Myocyte (in vitro differentiated cells): ENCODE data around the gene DNAAF2. TPM values are rescaled to one million over a fixed set of nuclear protein-coding genes. Genes with fewer than 3 reads are reported as not detected.
"Not testable (repeated sequence)": the region's sequence is repeated elsewhere in the genome, so short reads cannot be mapped to it uniquely, and the experiment has no call there.

Source experiments
- DNase-seq: peaks from one replicate; pipeline ENCODE4 v3.0.0-alpha.2; 2012; ENCODE audit warnings: low read depth
- total RNA-seq: library from RNA; depleted of rRNA; stranded (reverse); fragments of >200 nt; gene quantifications from 2 replicates; pipeline ENCODE4 v1.2.3, GENCODE V29; 2014

Gene DNAAF2
- total RNA-seq, 1 donor from 2014 or later = 15.6 TPM

DNA sequence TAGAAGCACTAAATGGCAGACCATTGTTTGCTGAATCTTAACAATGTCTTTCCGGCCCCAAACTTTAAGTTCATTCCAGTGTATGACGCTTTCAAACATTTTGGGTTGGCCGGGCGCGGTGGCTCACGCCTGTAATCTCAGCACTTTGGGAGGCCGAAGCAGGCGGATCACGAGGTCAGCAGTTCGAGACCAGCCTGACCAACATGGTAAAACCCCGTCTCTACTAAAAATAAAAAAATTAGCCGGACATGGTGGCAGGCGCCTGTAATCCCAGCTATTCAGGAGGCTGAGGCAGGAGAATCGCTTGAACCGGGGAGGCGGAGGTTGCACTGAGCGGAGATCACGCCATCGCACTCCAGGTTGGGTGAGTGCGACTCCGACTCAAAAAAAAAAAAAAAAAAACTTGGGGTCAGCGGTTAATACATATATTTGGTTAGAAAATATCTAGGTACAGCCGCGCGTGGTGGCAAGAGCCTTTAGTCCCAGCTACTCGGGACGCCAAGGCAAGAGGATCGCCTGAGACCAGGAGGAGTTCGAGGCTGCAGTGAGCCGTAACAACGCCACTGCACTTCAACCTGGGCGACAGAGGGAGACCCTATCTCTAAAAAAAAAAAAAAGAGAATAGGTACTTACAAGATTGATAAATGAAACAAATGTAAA lies 49.9 kb downstream of the DNAAF2 start:
- not testable (repeated sequence) for DNase-seq

DNA sequence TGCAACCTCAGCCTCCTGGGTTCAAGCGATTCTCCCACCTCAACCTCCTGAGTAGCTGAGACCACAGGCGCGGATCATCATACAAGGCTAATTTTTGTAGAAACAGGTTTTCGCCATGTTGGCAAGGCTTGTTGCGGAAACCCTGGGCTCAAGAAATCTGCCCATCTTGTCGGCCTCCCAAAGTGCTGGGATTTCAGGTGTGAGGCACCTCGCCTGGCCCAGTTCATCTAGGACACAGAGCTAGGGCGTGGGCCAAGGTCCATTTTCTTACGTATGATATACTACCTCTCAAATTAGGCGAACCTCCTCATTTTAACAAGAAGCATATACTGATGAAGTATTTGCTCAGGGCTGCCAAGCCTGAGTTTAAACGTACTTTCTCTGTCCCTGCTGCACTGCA lies 51.0 kb downstream of the DNAAF2 start:
- DNase-seq = no peak

GRCh38 chr14:49583629-49584028 lies 51.4 kb downstream of the DNAAF2 start:
- no peak for DNase-seq

- DNase-seq = no peak
Measured at GRCh38 chr14:49582113-49582977, 52.7 kb downstream of the DNAAF2 start.

DNA sequence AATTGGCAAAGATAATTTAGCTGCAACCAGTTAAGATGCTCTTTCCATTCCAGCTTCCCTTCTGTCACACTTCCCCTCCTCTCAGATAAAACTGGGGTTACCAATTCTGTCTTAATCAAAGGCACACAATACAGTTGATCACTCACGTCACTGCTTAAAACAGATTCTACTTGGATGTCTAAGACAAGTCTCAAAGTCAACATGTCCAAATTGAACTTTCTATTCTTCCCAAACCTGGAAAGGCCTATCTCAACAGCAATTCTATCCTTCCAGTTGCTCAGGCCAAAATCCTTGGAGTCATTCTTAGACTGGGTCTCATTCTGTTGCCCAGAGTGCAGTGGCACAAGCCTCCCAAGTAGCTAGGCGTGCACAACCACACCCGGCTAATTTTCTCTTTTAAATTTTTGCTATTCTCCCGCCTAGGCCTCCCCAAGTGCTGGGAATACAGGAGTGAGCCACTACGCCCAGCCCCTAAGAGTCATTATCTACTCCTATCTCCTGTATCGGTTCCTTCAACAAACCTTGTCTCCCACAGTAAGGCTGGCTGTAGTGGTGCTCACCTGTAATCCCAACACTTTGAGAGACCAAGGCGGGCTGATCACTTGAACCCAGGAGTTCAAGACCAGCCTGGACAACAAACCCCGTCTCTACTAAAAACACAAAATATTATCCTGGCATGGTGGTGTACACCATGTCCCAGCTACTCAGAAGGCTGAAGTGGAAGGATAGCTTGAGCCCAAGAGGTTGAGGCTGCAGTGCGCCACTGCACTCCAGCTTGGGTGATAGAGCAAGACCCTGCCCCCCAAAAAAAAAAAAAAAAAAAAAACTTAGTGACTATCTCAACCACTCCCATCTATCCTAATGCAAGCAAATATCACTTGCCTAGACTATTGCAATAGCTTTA lies 53.6 kb downstream of the DNAAF2 start:
- no peak for DNase-seq

GRCh38 chr14:49579841-49580240 lies 55.2 kb downstream of the DNAAF2 start:
- DNase-seq = no peak

DNA sequence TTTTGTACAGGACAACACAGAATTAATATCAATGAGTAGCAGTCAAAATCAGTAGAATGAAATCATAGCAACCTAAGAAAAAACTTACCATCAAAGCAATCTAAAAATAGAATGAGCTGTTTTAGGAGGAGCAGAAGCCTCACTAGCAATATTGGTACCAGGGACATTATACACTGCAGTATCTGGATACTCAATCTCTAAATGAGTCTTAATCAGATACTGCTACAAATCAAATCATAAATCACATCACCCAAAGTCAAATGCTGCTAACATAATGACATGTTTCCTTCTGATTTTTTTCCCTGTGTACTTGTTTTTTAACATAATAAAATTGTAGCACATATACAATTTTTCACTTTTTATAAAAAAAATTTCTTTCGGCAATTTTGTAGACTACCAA lies 56.9 kb downstream of the DNAAF2 start:
- DNase-seq = no peak

Other genes with a start within 250 kb of the DNAAF2 start
- gene RPS29, start 48.9 kb downstream of the DNAAF2 start, total RNA-seq = 2,887 and 4,246 TPM in 2 replicates
- gene LRR1, start 36.3 kb downstream of the DNAAF2 start, total RNA-seq = 6.6 and 9.1 TPM in 2 replicates
- gene RPL36AL, start 14.6 kb downstream of the DNAAF2 start, total RNA-seq = 120 and 143 TPM in 2 replicates
- gene MGAT2, start 14.4 kb downstream of the DNAAF2 start, total RNA-seq = 66.5 and 69.9 TPM in 2 replicates
- 1.0 and 1.7 TPM in 2 replicates for gene POLE2, start 53.0 kb upstream of the DNAAF2 start, total RNA-seq
- 4.9 and 6.1 TPM in 2 replicates for gene KLHDC1, start 57.9 kb upstream of the DNAAF2 start, total RNA-seq
- gene KLHDC2, start 132.9 kb upstream of the DNAAF2 start, total RNA-seq = 96.8 and 101 TPM in 2 replicates
- gene NEMF, start 217.5 kb upstream of the DNAAF2 start, total RNA-seq = 58.2 and 72.9 TPM in 2 replicates